ENCODE data around the gene TNRC6B.
"Not testable (repeated sequence)": the region's sequence is repeated elsewhere in the genome, so short reads cannot be mapped to it uniquely, and the experiment has no call there.

TNRC6B gene

GRCh38 chr22:40289991-40290459 is 112.3 kb downstream of the TNRC6B start:
- DNase-seq (ENCODE audit: low read depth): no peak

- DNase-seq (ENCODE audit: low read depth): no peak
Measured at GRCh38 chr22:40290516-40290915, 112.8 kb downstream of the TNRC6B start.

GRCh38 chr22:40294696-40295095 is 117.0 kb downstream of the TNRC6B start:
- no peak for DNase-seq (ENCODE audit: low read depth)

- DNase-seq (ENCODE audit: low read depth): no peak
Measured at GRCh38 chr22:40300316-40300715, 122.6 kb downstream of the TNRC6B start.

GRCh38 chr22:40300884-40301672 is 123.4 kb downstream of the TNRC6B start:
- no peak for DNase-seq (ENCODE audit: low read depth)

GRCh38 chr22:40302149-40302548 is 124.4 kb downstream of the TNRC6B start:
- no peak for DNase-seq (ENCODE audit: low read depth)

GRCh38 chr22:40305625-40306024 is 127.9 kb downstream of the TNRC6B start:
- DNase-seq (ENCODE audit: low read depth): no peak

GRCh38 chr22:40308999-40309573 is 131.4 kb downstream of the TNRC6B start:
- DNase-seq (ENCODE audit: low read depth): no peak

- no peak for DNase-seq (ENCODE audit: low read depth)
Measured at GRCh38 chr22:40309631-40310030, 131.9 kb downstream of the TNRC6B start.

GRCh38 chr22:40310081-40310767 is 132.5 kb downstream of the TNRC6B start:
- DNase-seq (ENCODE audit: low read depth): peak; percentile 74

GRCh38 chr22:40310768-40311120 is 133.0 kb downstream of the TNRC6B start:
- no peak for DNase-seq (ENCODE audit: low read depth)

GRCh38 chr22:40311646-40312045 is 133.9 kb downstream of the TNRC6B start:
- not testable (repeated sequence) for DNase-seq (ENCODE audit: low read depth)

GRCh38 chr22:40312050-40312449 is 134.3 kb downstream of the TNRC6B start:
- no peak for DNase-seq (ENCODE audit: low read depth)

- DNase-seq (ENCODE audit: low read depth): no peak
Measured at GRCh38 chr22:40313007-40313406, 135.3 kb downstream of the TNRC6B start.

- no peak for DNase-seq (ENCODE audit: low read depth)
Measured at GRCh38 chr22:40314041-40314440, 136.3 kb downstream of the TNRC6B start.

- DNase-seq (ENCODE audit: low read depth): no peak
Measured at GRCh38 chr22:40320687-40321086, 143.0 kb downstream of the TNRC6B start.

GRCh38 chr22:40322021-40322420 is 144.3 kb downstream of the TNRC6B start:
- no peak for DNase-seq (ENCODE audit: low read depth)

- no peak for DNase-seq (ENCODE audit: low read depth)
Measured at GRCh38 chr22:40322818-40323447, 145.2 kb downstream of the TNRC6B start.

- DNase-seq (ENCODE audit: low read depth): no peak
Measured at GRCh38 chr22:40323681-40324171, 146.0 kb downstream of the TNRC6B start.

GRCh38 chr22:40324468-40325305 is 147.0 kb downstream of the TNRC6B start:
- no peak for DNase-seq (ENCODE audit: low read depth)

GRCh38 chr22:40325315-40325714 is 147.6 kb downstream of the TNRC6B start:
- no peak for DNase-seq (ENCODE audit: low read depth)

All from stromal cell of bone marrow (primary cell).